GM18520 (cell line): ENCODE data around the gene DIPK1A.

Experiments
- ATAC-seq: cut with Tn5 transposase; IDR thresholded peaks from one replicate; pipeline ENCODE4 v1.9.1; 2021; ENCODE audit not compliant: unreplicated experiment

DIPK1A gene

GRCh38 chr1:92808381-92808780, 152.9 kb downstream of the DIPK1A start:
- ATAC-seq: no peak

DNA sequence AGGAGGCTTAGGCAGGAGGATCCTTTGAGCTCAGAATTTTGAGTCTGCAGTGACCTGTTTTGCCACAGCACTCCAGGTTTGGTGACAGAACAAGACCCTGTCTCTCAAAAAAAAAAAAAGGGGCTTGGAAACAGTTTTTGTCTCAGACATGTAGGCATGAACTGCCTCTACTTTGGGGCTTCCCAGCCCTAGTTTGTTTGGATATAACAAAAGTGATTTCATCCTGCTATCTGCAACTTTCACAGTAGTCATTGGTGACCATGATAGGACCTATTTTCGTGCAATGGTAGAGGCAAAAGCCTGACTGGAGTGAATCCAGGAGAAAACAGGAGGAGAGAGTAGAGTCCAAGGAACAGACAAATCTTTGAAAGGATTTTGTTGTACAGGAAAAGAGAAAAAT, 156.0 kb downstream of the DIPK1A start:
- ATAC-seq: no peak

- no peak for ATAC-seq
Measured at GRCh38 chr1:92804721-92805201, 156.5 kb downstream of the DIPK1A start.

DNA sequence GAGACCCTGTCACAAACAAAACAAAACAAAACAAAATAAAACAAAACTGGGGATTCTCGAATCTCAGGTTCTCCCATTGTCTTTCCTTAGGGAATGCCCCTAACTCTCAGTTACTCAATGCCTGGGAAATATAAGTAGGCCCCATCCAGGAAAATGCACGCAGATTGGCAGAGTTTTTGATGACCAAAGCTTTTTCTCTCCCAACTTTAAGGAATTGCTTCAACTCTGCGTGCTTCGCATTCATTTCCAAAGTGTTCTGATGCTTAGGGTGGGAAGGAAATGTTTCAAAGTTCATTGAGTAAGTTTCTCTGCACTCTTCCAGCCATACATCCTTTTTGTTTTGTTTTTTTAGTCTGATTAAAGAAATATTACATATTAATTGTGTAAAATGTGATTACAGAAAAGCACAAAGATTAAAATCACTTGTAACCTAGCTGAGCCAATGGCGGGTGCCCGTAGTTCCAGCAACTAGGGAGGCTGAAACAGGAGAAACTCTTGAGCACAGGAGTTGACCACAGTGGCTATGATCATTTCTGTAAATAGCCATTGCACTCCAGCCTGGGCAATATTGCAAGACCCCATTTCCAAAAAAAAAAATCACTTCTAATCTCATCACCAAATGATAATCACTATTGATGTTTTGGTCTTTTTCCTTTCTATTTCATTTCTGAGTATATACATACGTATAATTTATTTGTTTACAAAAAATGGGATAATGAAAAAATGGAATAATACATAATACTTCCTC, 157.9 kb downstream of the DIPK1A start:
- ATAC-seq: no peak

DNA sequence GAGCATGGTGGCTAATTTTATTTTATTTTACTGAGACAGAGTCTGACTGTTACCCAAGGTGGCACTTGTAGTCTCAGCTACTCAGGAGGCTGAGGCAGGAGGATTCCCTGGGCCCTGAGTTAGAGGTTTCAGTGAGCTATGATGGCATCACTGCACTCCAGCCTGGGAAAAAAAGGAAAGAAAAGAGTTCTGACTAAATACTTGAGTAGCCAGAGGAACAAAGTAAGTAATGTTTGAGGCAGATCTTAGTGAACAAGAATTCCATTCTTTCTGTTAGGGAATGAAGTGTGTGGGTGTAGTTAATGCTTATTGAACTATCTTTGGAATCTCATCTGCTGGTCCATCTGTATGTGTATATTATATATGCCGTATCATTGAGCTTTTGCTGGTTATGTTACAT, 163.3 kb downstream of the DIPK1A start:
- no peak for ATAC-seq

GRCh38 chr1:92797297-92797696, 164.0 kb downstream of the DIPK1A start:
- ATAC-seq: no peak

GRCh38 chr1:92795166-92795565, 166.1 kb downstream of the DIPK1A start:
- no peak for ATAC-seq

DNA sequence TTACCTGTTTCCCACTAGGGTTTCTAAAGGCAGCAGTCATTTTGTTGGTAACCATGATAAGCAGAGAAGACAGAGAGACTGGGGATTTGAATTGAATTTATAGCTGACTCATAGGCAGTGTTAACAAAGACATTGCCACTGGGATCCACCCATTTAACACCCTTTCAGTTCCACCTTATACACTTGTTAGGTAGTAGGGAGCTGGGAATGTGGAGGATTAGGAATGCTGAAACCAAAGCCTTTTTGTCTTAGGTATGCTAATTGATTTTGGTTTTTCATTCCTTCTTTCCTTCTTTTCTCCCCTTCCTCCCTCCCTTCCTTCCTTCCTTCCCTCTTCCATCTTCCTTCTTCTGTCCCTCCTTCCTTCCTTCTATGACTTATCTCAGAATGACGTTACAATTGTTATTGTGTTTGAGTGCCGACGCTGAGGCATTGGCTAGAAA, 168.9 kb downstream of the DIPK1A start:
- no peak for ATAC-seq
